HK-2 (cell line): ENCODE results near the gene PTEN.

Experiments
- DNase-seq: peaks from one replicate; pipeline ENCODE4 v3.0.0-alpha.2; 2018; ENCODE audit not compliant: unreplicated experiment

PTEN gene

DNA sequence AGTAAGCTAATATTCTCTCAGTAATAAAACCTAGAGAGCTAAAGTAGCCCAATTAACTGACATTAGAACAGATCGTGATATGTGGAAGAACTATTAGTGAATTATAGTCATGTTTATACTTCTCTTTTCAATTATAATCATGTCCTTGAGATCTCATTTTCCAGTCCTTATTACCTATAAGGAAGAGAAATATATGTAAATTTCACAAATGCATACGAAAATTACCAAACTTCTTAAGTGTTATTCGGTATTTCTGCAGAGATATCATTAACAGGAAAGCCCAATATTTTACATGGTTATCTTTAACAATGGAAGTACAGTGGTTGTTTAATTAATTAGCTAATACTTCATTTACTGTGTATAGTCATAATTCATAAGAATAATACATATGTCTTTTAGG is 110.7 kb downstream of the PTEN start:
- DNase-seq: no peak

GRCh38 chr10:87974769-87975168 is 111.3 kb downstream of the PTEN start:
- DNase-seq: no peak

DNA sequence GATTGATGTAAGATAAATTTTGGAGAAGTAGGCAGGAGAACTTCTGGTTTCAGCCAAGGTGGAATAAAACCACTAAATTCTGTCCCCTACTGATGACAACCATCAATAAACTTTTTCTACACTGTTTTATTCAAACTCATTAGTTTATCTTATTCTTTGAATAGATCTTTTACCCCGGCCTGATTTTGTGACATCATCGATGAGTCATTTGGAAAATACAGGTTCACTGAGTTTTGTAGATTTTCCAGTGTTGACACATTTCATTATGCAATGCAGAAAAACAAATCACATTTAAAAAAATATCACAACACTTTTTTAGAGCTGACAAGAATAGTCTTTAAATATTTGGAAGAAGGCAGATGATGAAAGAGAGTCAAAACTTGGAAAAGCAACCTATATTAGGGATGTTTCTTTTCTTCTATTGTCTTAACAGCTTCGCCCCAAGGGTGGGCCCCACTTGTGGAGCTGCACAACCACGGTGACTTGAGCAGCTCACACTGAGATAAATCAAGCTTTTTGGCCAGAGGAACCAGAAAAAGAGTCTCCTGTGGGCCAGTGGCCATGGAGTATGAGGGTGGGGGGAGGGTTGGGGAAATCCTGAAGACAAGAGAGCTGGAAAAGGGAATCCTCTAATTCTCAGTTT is 112.8 kb downstream of the PTEN start:
- no peak for DNase-seq

GRCh38 chr10:87978166-87978565 is 114.7 kb downstream of the PTEN start:
- DNase-seq: no peak

DNA sequence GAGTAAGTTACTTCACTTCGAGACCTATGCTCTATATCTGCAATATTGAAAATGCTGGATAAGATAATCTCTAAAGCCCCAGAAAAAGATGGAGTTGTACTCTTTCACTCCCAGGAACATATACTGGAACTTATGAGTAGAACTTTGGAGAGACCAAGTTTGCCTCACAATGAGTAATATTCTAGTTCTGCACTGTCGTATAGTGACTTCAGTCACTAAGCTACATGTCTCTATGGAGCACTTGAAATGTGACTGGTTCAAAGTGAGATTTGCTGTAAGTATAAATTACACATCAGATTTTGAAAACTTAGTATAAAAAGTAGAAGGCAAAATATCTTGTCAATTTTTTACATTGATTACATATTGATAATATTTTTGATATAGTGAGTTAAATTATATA is 116.4 kb downstream of the PTEN start:
- DNase-seq: no peak

GRCh38 chr10:87983716-87984115 is 120.3 kb downstream of the PTEN start:
- DNase-seq: no peak

GRCh38 chr10:87987206-87987605 is 123.8 kb downstream of the PTEN start:
- DNase-seq: no peak

GRCh38 chr10:87991946-87992345 is 128.5 kb downstream of the PTEN start:
- DNase-seq: no peak

GRCh38 chr10:88004451-88004850 is 141.0 kb downstream of the PTEN start:
- DNase-seq: no peak

DNA sequence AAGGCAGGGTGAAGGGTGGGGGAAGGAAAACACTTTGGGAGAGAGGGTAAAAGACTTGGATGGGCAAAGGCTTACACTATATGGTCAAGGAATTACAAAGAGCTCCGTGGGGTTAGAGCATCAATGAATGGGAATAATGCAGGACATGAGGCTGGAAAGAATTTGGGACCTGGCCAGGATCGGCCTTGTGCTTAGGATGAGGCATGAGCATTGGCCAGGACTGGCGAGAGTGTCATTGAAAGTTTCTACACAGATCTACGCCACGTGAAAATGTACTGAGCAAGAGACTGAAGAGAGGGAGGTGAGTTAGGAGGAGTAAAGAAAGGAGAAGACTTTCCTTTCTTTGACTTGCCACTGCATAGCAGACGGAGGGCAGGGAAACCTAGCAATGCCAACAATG is 142.8 kb downstream of the PTEN start:
- DNase-seq: no peak

DNA sequence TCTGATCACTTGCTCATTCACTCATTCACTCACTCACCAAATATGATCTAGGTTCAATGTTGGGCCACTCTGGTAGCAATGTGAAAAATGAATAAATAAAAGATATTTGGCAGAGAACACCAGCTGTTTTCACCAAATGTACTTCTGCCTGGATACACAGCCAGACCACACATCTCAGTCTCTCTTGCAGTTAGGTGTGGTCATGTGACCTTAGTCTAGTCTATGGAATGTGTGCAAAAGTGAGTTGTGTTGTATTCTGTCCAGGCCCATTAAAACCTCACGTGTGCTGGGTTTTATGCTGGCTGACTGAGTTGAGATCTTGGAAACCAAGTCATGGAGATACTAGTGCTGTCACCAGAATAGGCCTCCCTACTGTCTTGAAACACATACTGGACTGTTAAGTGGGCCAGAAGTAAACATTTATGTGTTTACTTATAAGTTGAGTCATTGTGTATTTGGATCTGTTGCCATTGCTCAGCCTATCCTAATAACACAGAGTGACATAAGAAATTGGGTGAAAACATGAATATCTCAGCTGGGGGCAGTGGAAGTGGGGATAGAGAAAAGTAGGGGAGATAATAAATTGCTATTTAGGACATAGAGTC is 145.5 kb downstream of the PTEN start:
- no peak for DNase-seq

DNA sequence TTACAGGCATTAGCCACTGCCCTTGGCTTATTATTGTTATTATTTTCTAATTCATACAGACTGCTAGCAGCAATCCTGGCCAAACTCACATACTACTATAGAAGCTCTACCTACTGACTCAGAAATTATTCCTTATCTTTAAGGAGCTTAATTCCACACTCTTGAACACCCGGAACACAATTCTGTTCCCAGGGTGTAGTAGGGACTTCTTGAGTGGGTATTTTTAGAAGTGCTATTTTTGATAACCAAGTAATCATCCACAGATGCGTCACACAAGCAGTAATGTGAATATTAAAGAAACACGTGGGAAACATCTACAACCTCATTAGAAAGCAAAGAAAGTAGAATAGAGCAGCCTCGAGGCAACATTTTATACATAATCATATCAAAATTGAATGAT is 149.2 kb downstream of the PTEN start:
- no peak for DNase-seq

- no peak for DNase-seq
These were observed 154.4 kb downstream of the PTEN start for GRCh38 chr10:88017781-88018180.

GRCh38 chr10:88019753-88020152 is 156.3 kb downstream of the PTEN start:
- no peak for DNase-seq
